DMS114 treated with DMSO at 0.1 percent for 48 hours (cell line): ENCODE data around the gene NCOA1.

Experiments used
- DNase-seq: peaks from one replicate; lab custom pipeline; 2025; ENCODE audit not compliant: unreplicated experiment; lab: John Stamatoyannopoulos, UW

The NCOA1 gene

DNA sequence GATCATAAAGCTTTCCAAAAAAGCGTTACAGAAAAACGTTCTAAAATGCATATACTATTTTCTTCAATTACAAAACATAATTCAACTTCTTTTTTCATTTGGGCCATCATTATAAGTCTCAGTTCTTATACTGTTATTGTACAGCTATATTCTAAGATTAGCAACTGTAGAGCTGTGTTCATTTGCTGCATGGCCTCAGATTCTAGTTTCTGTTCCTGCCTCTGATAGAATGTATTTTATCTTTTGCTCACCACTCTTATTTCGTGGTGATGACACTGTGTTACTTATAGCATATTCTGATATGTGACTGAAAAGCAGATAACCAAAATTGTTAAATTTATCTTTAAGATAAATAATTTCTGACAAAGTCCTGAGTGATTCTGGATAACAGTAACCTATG lies 234.9 kb downstream of the NCOA1 start:
- DNase-seq = no peak

DNA sequence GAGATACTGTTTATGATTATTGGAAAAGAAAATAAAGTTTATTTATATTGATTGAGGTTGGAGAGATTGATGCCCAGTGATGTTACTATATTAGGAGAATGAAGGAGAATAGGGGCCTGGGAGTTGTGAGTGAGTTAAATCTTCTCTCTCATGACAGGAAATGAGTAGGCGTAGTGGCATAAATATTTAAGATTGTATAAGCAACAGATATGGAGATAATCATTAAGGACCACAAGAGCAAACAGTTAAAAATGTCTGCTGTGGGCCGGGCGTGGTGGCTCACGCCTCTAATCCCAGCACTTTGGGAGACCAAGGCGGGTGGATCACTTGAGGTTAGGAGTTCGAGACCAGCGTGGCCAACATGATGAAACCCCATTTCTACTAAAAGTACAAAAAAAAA lies 239.4 kb downstream of the NCOA1 start:
- no peak for DNase-seq

DNA sequence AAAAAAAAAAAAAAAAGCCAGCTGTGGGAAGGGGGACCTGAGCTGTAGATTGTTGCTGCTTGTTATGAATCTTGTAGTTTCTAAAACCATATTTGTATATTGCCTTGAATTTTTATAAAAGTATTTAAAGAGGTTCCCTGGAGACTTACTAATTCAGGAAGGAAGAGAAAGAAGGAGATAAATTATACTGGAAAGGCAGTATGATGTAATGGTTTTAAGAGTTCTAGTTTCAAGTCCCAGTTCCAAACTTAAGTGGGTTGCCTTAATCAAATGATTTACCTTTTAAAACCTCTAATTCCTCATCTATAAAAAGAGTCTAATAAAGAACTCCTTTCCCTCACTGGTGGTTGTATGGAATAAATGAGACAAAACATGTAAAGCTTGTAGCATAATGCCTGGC lies 240.0 kb downstream of the NCOA1 start:
- no peak for DNase-seq

- no peak for DNase-seq
Observed at GRCh38 chr2:24731923-24732322, 240.9 kb downstream of the NCOA1 start.

- DNase-seq = no peak
Observed at GRCh38 chr2:24734741-24735140, 243.7 kb downstream of the NCOA1 start.

DNA sequence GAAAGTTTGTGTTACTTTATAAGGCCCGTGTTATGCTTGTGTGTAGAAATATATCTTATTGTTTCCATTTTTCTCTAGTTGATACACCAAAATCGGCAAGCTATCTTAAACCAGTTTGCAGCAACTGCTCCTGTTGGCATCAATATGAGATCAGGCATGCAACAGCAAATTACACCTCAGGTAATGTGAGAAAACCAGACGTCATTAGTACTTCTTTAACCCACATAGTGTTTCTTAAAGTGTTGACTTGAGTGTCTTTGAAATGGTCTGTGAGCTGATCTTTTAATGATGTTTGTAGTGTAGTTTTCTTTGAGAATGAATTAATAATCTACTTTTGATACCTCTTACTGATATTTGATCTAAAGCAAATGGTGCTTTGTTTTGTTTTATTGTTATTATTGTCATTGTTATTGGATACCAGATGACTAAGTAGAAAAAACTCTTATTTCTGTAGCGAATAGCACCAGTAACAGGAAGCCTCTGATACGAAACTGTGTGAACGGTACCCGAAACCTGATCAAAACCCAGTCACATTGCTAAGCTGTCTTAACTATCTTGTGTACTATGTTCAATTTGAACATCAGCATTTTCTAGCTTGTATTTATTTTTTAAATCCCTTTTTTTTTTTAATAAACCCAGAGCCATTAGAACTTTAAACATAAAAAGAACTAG lies 248.4 kb downstream of the NCOA1 start:
- no peak for DNase-seq

DNA sequence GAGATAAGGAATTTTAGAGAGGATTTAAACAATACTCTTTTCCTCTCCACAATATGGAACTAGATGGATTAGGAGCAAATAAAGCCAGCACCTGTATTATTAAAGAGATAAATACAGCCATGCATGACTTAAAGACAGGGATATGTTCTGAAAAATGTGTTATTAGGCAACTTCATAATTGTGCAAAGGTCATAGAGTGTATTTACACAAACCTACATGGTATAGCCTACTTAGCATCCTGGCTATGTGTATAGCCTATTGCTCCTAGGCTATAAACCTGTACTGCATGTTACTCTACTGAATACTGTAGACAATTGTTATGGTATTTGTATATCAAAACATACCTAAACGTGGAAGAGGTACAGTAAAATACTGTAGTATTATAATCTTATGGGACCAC lies 249.1 kb downstream of the NCOA1 start:
- DNase-seq = no peak

DNA sequence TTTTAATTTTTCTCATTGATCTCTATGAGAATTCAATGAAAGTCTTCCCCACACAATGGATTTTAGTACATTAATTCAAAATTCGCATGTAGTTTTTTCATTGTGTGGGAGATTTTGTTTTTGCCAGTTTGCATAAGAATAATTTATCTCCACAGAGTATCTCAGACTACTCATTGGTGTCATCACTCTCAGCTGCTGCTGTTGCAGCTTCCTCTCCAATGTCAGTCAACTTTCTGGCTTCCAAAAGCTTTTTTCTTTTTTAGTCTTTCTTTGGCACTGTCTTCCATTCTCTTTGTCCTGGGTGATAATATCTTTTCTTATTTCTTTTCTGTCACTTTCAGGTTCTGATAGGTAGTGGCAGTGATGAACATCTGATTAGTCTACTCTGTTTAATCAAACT lies 251.7 kb downstream of the NCOA1 start:
- no peak for DNase-seq

DNA sequence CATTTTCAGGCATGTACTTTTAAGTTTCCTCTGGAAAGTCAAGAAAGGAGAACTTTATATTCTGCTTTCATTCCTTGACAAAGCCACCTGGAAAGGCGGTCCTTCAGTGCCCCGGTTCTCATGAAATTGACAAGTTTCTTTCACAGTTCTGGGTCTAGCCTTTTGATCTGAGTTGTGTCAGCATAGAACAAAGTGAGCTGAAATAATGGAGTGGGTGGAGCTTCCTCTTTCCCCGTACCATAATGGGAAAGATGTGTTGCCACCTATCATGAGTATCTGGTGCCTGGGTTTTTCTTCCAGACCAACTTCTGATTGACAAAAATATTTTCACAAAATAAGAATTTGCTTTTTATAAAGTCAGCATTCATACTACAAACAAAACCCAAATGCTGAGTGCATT lies 252.9 kb downstream of the NCOA1 start:
- no peak for DNase-seq

DNA sequence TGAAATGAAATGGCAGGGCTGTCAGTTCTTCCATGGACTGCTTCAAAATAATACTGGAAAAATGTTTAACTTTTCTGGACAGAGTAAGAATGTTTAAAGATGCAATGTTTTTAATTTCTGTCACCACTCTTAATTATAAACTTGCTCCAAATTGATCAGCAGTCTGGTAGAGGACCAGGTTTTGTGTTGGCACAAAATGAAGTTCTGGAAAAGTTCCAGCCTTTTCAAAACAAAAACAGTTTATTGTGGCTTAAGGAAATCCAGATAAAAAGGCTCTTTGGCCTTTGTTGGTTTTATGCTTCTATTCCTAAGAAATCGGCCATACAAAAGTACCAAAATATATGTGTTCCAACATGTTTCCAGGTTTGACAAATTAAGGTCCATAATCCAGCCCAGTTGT lies 253.3 kb downstream of the NCOA1 start:
- DNase-seq = no peak

GRCh38 chr2:24745825-24746224 lies 254.8 kb downstream of the NCOA1 start:
- DNase-seq = no peak

- no peak for DNase-seq
Observed at GRCh38 chr2:24747299-24747698, 256.2 kb downstream of the NCOA1 start.

GRCh38 chr2:24749069-24749691 lies 258.1 kb downstream of the NCOA1 start:
- no peak for DNase-seq

- no peak for DNase-seq
Observed at GRCh38 chr2:24754985-24755705, 264.1 kb downstream of the NCOA1 start.

- DNase-seq = no peak
Observed at GRCh38 chr2:24756789-24757188, 265.7 kb downstream of the NCOA1 start.

DNA sequence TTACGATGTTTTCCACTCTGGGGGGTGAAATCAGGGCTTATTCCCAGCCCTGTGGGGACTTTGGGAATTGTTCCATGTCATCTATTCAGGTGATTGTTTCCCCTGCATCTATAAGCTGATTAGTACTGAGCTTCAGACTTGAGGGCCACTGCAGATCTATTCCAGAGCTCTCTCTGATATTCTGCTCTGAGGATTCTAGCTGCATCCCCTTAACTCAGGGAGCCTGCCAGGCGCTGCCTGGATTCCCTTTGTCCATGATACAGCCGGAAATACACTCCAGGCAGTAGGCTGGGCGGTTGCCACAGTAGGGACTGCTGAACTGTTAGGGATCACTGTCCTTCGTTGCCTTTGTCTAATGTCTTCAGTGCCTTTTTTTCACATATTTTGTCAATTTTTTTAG lies 270.8 kb downstream of the NCOA1 start:
- DNase-seq = no peak

GRCh38 chr2:24762518-24762917 lies 271.5 kb downstream of the NCOA1 start:
- no peak for DNase-seq

GRCh38 chr2:24763843-24764242 lies 272.8 kb downstream of the NCOA1 start:
- DNase-seq = no peak

- no peak for DNase-seq
Observed at GRCh38 chr2:24766609-24767008, 275.6 kb downstream of the NCOA1 start.

- DNase-seq = no peak
Observed at GRCh38 chr2:24768013-24768412, 277.0 kb downstream of the NCOA1 start.

- DNase-seq = no peak
Observed at GRCh38 chr2:24768601-24769000, 277.5 kb downstream of the NCOA1 start.

- DNase-seq = no peak
Observed at GRCh38 chr2:24771061-24771460, 280.0 kb downstream of the NCOA1 start.
